ENCODE data around the gene SASH1.

- TF ChIP-seq ZNF558 (tag by site-specific recombination; IDR thresholded peaks at IDR 0.05) (no peak), ZSCAN18 (tag by site-specific recombination; IDR thresholded peaks at IDR 0.05) (no peak), ZNF223 (tag by site-specific recombination; IDR thresholded peaks at IDR 0.05) (no peak), TRIM28 (IDR thresholded peaks at IDR 0.05; ENCODE audit: borderline replicate concordance, low read length) (no peak), CTCF (tag by site-specific recombination; IDR thresholded peaks at IDR 0.05) (no peak), MZF1 (tag by site-specific recombination; IDR thresholded peaks at IDR 0.05; ENCODE audit: borderline replicate concordance) (no peak), KLF10 (tag by site-specific recombination; IDR thresholded peaks at IDR 0.05) (no peak), ZNF549 (tag by site-specific recombination; IDR thresholded peaks at IDR 0.05) (no peak), ZBTB49 (tag by site-specific recombination; IDR thresholded peaks at IDR 0.05; ENCODE audit: low read depth) (no peak), ZBTB21 (tag by site-specific recombination; IDR thresholded peaks at IDR 0.05) (no peak), TSHZ1 (tag by site-specific recombination; IDR thresholded peaks at IDR 0.05; ENCODE audit: borderline replicate concordance) (no peak), ZNF701 (tag by site-specific recombination; IDR thresholded peaks at IDR 0.05) (no peak)
These were observed 195.9 kb downstream of the SASH1 start for GRCh38 chr6:148538261-148539190.

Measured in HEK293 (cell line).